HG03025 (cell line): Measurements from ENCODE around the gene CD58.

Experiments
- ATAC-seq: cut with Tn5 transposase; IDR thresholded peaks from one replicate; pipeline ENCODE4 v1.9.1; 2021; ENCODE audit warnings: mild to moderate bottlenecking, moderate library complexity; ENCODE audit not compliant: unreplicated experiment, low FRiP score

The CD58 gene

GRCh38 chr1:116477429-116477828, 93.4 kb downstream of the CD58 start:
- no peak for ATAC-seq

- no peak for ATAC-seq
Observed at GRCh38 chr1:116476321-116476720, 94.5 kb downstream of the CD58 start.

GRCh38 chr1:116475850-116476218, 95.0 kb downstream of the CD58 start:
- no peak for ATAC-seq

GRCh38 chr1:116474921-116475849, 95.6 kb downstream of the CD58 start:
- no peak for ATAC-seq

- ATAC-seq, result no peak
Observed at GRCh38 chr1:116472431-116472961, 98.3 kb downstream of the CD58 start.

- no peak for ATAC-seq
Observed at GRCh38 chr1:116471241-116471640, 99.6 kb downstream of the CD58 start.

- ATAC-seq, result no peak
Observed at GRCh38 chr1:116470671-116471070, 100.2 kb downstream of the CD58 start.

GRCh38 chr1:116466810-116467557, 103.8 kb downstream of the CD58 start:
- no peak for ATAC-seq

- ATAC-seq, result no peak
Observed at GRCh38 chr1:116465845-116466685, 104.8 kb downstream of the CD58 start.

- ATAC-seq, result no peak
Observed at GRCh38 chr1:116465477-116465844, 105.4 kb downstream of the CD58 start.
